ENCODE data around the gene CNKSR3. TPM values are rescaled to one million over a fixed set of nuclear protein-coding genes. Genes with fewer than 3 reads are reported as not detected.

The CNKSR3 gene
- polyA plus RNA-seq, 1 donor from 2014 or later: not detected

- H3K4me1 Mint-ChIP-seq: peaks cover 0 to 3% (median 2%) of the 10 kb centered on the region in 3 donors
- peaks cover 0 to 4% (median 0%) of the 10 kb centered on the region in 3 donors for H3K9me3 Mint-ChIP-seq
- H3K27ac Mint-ChIP-seq: no peak overlapping the region
- no peak overlapping the region for H3K4me3 Mint-ChIP-seq
- peaks cover 30% of the 10 kb centered on the region for H3K27me3 Mint-ChIP-seq
- no peaks in the 10 kb centered on the region for H3K36me3 Mint-ChIP-seq
These were observed 4.0 kb upstream of the CNKSR3 start for GRCh38 chr6:154514481-154514880.

GRCh38 chr6:154513601-154514320 is 3.3 kb upstream of the CNKSR3 start:
- H3K27ac Mint-ChIP-seq: no peak overlapping the region
- no peak overlapping the region for H3K4me3 Mint-ChIP-seq
- H3K9me3 Mint-ChIP-seq: peaks cover 0 to 4% (median 0%) of the 10 kb centered on the region in 3 donors
- H3K36me3 Mint-ChIP-seq: no peaks in the 10 kb centered on the region
- peaks cover 0 to 3% (median 2%) of the 10 kb centered on the region in 3 donors for H3K4me1 Mint-ChIP-seq
- peaks cover 34% of the 10 kb centered on the region for H3K27me3 Mint-ChIP-seq

- Mint-ChIP-seq H3K36me3 (no peaks in the 10 kb centered on the region), H3K27me3 (peaks cover 43% of the 10 kb centered on the region), H3K4me3 (no peak overlapping the region), H3K27ac (no peak overlapping the region), H3K4me1 (peaks cover 0 to 3% (median 2%) of the 10 kb centered on the region in 3 donors), H3K9me3 (peaks cover 0 to 4% (median 0%) of the 10 kb centered on the region in 3 donors)
These were observed 1.7 kb upstream of the CNKSR3 start for GRCh38 chr6:154512201-154512600.

- Mint-ChIP-seq H3K9me3 (peaks cover 0 to 4% (median 0%) of the 10 kb centered on the region in 3 donors), H3K4me1 (peaks cover 0 to 3% (median 2%) of the 10 kb centered on the region in 3 donors), H3K27ac (no peak overlapping the region), H3K4me3 (peak overlapping the region in 1 of 4 donors; percentile 32), H3K27me3 (peaks cover 43% of the 10 kb centered on the region), H3K36me3 (no peaks in the 10 kb centered on the region)
These were observed 1.3 kb upstream of the CNKSR3 start for GRCh38 chr6:154511791-154512190.

- Mint-ChIP-seq H3K27ac (no peak overlapping the region), H3K36me3 (peaks cover 1% of the 10 kb centered on the region), H3K4me1 (peaks cover 0 to 3% (median 2%) of the 10 kb centered on the region in 3 donors), H3K27me3 (peaks cover 44% of the 10 kb centered on the region), H3K4me3 (peak overlapping the region in 1 of 4 donors; percentile 38), H3K9me3 (no peaks in the 10 kb centered on the region)
These were observed 903 bp downstream of the CNKSR3 start for GRCh38 chr6:154509421-154510143.

GRCh38 chr6:154508573-154509375 is 1.7 kb downstream of the CNKSR3 start:
- no peaks in the 10 kb centered on the region for H3K9me3 Mint-ChIP-seq
- peak overlapping the region in 1 of 4 donors; percentile 24 for H3K4me3 Mint-ChIP-seq
- peaks cover 48% of the 10 kb centered on the region for H3K27me3 Mint-ChIP-seq
- H3K36me3 Mint-ChIP-seq: peaks cover 1% of the 10 kb centered on the region
- peaks cover 0 to 3% (median 2%) of the 10 kb centered on the region in 3 donors for H3K4me1 Mint-ChIP-seq
- no peak overlapping the region for H3K27ac Mint-ChIP-seq

- Mint-ChIP-seq H3K27me3 (peaks cover 44% of the 10 kb centered on the region), H3K36me3 (peaks cover 1% of the 10 kb centered on the region), H3K4me1 (peaks cover 0 to 3% (median 2%) of the 10 kb centered on the region in 3 donors), H3K27ac (no peak overlapping the region), H3K4me3 (no peak overlapping the region), H3K9me3 (no peaks in the 10 kb centered on the region)
These were observed 3.2 kb downstream of the CNKSR3 start for GRCh38 chr6:154506991-154507898.

- H3K27ac Mint-ChIP-seq: no peak overlapping the region
- H3K4me3 Mint-ChIP-seq: no peak overlapping the region
- H3K36me3 Mint-ChIP-seq: peaks cover 2% of the 10 kb centered on the region
- H3K27me3 Mint-ChIP-seq: peaks cover 39% of the 10 kb centered on the region
- peaks cover 0 to 2% (median 0%) of the 10 kb centered on the region in 3 donors for H3K9me3 Mint-ChIP-seq
- peaks cover 0 to 2% (median 1%) of the 10 kb centered on the region in 3 donors for H3K4me1 Mint-ChIP-seq
These were observed 3.9 kb downstream of the CNKSR3 start for GRCh38 chr6:154506582-154506981.

- H3K4me1 Mint-ChIP-seq: peaks cover 0 to 2% (median 1%) of the 10 kb centered on the region in 3 donors
These were observed 4.4 kb downstream of the CNKSR3 start for GRCh38 chr6:154506108-154506507.

GRCh38 chr6:154504865-154505449 is 5.5 kb downstream of the CNKSR3 start:
- Mint-ChIP-seq H3K27me3 (peaks cover 34% of the 10 kb centered on the region), H3K9me3 (peaks cover 0 to 4% (median 0%) of the 10 kb centered on the region in 3 donors), H3K27ac (no peak overlapping the region), H3K36me3 (peaks cover 5% of the 10 kb centered on the region), H3K4me1 (no peaks in the 10 kb centered on the region), H3K4me3 (no peak overlapping the region)

More at GRCh38 chr6:154506108-154506507, 4.4 kb downstream of the CNKSR3 start:
- H3K4me3 Mint-ChIP-seq: no peak overlapping the region
- peaks cover 38% of the 10 kb centered on the region for H3K27me3 Mint-ChIP-seq
- H3K27ac Mint-ChIP-seq: no peak overlapping the region
- peaks cover 0 to 4% (median 0%) of the 10 kb centered on the region in 3 donors for H3K9me3 Mint-ChIP-seq
- H3K36me3 Mint-ChIP-seq: peaks cover 5% of the 10 kb centered on the region

- peaks cover 28% of the 10 kb centered on the region for H3K27me3 Mint-ChIP-seq
- H3K4me1 Mint-ChIP-seq: no peaks in the 10 kb centered on the region
- peaks cover 0 to 4% (median 0%) of the 10 kb centered on the region in 3 donors for H3K9me3 Mint-ChIP-seq
- no peak overlapping the region for H3K4me3 Mint-ChIP-seq
- peaks cover 5% of the 10 kb centered on the region for H3K36me3 Mint-ChIP-seq
- no peak overlapping the region for H3K27ac Mint-ChIP-seq
These were observed 6.4 kb downstream of the CNKSR3 start for GRCh38 chr6:154504102-154504501.

- H3K4me1 Mint-ChIP-seq: no peaks in the 10 kb centered on the region
- H3K9me3 Mint-ChIP-seq: peaks cover 0 to 4% (median 0%) of the 10 kb centered on the region in 3 donors
- no peak overlapping the region for H3K4me3 Mint-ChIP-seq
- peaks cover 26% of the 10 kb centered on the region for H3K27me3 Mint-ChIP-seq
- peaks cover 5% of the 10 kb centered on the region for H3K36me3 Mint-ChIP-seq
- H3K27ac Mint-ChIP-seq: no peak overlapping the region
These were observed 6.8 kb downstream of the CNKSR3 start for GRCh38 chr6:154503658-154504057.

- peaks cover 23% of the 10 kb centered on the region for H3K27me3 Mint-ChIP-seq
- peaks cover 6% of the 10 kb centered on the region for H3K36me3 Mint-ChIP-seq
- no peaks in the 10 kb centered on the region for H3K4me1 Mint-ChIP-seq
- H3K9me3 Mint-ChIP-seq: peaks cover 0 to 4% (median 3%) of the 10 kb centered on the region in 3 donors
- H3K4me3 Mint-ChIP-seq: no peak overlapping the region
- H3K27ac Mint-ChIP-seq: no peak overlapping the region
These were observed 7.9 kb downstream of the CNKSR3 start for GRCh38 chr6:154502553-154502952.

- H3K27me3 Mint-ChIP-seq: peaks cover 18% of the 10 kb centered on the region
- no peak overlapping the region for H3K4me3 Mint-ChIP-seq
These were observed 9.0 kb downstream of the CNKSR3 start for GRCh38 chr6:154501578-154501868.

More at GRCh38 chr6:154501578-154501868, 9.0 kb downstream of the CNKSR3 start:
- Mint-ChIP-seq H3K36me3 (peaks cover 7% of the 10 kb centered on the region), H3K4me1 (no peaks in the 10 kb centered on the region), H3K9me3 (peaks cover 0 to 4% (median 3%) of the 10 kb centered on the region in 3 donors), H3K27ac (no peak overlapping the region)

All from IgD-negative memory B cell (primary cell).